ENCODE results near the gene ZNF334.

ZNF334 gene

DNA sequence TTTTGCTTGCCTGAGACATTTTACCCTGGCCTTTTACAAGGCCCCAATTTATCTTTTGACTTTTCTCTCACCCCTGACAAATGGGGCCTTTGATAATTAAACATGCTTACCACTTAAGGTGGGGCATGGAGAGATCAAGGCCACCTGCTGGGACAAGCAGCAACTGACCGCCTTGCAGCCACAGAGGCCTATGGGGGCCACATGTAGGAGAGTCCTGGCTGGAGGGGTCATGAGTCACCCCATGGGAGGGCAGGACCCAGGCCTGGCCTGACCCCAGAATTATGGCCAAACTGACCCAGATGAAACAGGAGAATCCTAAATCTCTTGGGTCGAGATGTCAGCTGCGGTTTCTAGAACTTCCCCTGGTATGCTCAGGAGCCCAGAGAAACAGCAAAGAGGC, 45.6 kb upstream of the ZNF334 start:
- H3K4me1 ChIP-seq (ENCODE audit: insufficient read depth, poor library complexity, severe bottlenecking) = no peaks in the 10 kb centered on the region
- no peaks in the 10 kb centered on the region for H3K27me3 ChIP-seq (ENCODE audit: insufficient read depth, poor library complexity, severe bottlenecking)
- DNase-seq (ENCODE audit: low spot score) (no peak), ATAC-seq (ENCODE audit: low read depth) (no peak)
- no peak overlapping the region for H3K4me3 ChIP-seq (ENCODE audit: severe bottlenecking)
- TF ChIP-seq CTCF (IDR thresholded peaks at IDR 0.05; ENCODE audit: poor library complexity, severe bottlenecking) = no peak
- H3K27ac ChIP-seq (ENCODE audit: poor library complexity, severe bottlenecking) = no peak overlapping the region
- no peaks in the 10 kb centered on the region for H3K36me3 ChIP-seq (ENCODE audit: low read depth)
- H3K9me3 ChIP-seq (ENCODE audit: severe bottlenecking) = no peaks in the 10 kb centered on the region

- Histone ChIP-seq H3K27me3 (ENCODE audit: insufficient read depth, poor library complexity, severe bottlenecking) (no peaks in the 10 kb centered on the region), H3K9me3 (ENCODE audit: severe bottlenecking) (no peaks in the 10 kb centered on the region), H3K4me1 (ENCODE audit: insufficient read depth, poor library complexity, severe bottlenecking) (no peaks in the 10 kb centered on the region), H3K36me3 (ENCODE audit: low read depth) (no peaks in the 10 kb centered on the region), H3K4me3 (ENCODE audit: severe bottlenecking) (no peak overlapping the region), H3K27ac (ENCODE audit: poor library complexity, severe bottlenecking) (no peak overlapping the region)
- TF ChIP-seq CTCF (IDR thresholded peaks at IDR 0.05; ENCODE audit: poor library complexity, severe bottlenecking) = no peak
- ATAC-seq (ENCODE audit: low read depth) (peak; percentile 93), DNase-seq (ENCODE audit: low spot score) (no peak)
Measured at GRCh38 chr20:46558511-46558959, 45.2 kb upstream of the ZNF334 start.

GRCh38 chr20:46557231-46557956, 44.0 kb upstream of the ZNF334 start:
- H3K9me3 ChIP-seq (ENCODE audit: severe bottlenecking) = no peaks in the 10 kb centered on the region
- no peaks in the 10 kb centered on the region for H3K27me3 ChIP-seq (ENCODE audit: insufficient read depth, poor library complexity, severe bottlenecking)
- no peak overlapping the region for H3K4me3 ChIP-seq (ENCODE audit: severe bottlenecking)
- no peaks in the 10 kb centered on the region for H3K36me3 ChIP-seq (ENCODE audit: low read depth)
- DNase-seq (ENCODE audit: low spot score) (no peak), ATAC-seq (ENCODE audit: low read depth) (peak; percentile 50)
- no peaks in the 10 kb centered on the region for H3K4me1 ChIP-seq (ENCODE audit: insufficient read depth, poor library complexity, severe bottlenecking)
- no peak for TF ChIP-seq CTCF (IDR thresholded peaks at IDR 0.05; ENCODE audit: poor library complexity, severe bottlenecking)
- H3K27ac ChIP-seq (ENCODE audit: poor library complexity, severe bottlenecking) = no peak overlapping the region

DNA sequence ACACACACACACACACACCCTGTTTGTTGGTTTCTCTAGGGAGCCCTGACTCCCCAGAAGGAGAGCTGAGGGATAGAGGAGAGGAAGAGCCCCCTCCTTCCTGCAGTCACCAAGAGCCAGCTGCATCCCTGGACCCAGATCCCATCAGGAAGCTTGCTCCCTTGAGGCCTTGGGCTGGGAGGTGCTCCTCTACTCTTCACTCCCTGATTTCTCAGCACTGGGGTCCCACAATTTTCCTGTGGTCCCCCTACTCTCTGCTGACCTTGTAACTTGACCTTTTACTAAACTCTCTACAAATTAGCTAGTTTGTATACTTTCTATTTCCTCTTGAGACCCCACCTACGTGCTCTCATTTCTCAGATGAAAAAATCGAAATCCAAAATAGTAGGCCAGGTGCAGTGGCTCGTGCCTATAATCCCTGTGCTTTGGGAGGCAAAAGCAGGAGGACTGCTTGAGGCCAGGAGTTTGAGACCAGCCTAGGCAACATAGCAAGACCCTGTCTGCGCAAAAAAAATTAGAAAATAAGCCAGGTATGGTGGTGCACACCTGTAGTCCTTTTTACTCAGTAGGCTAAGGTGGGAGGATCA, 42.1 kb upstream of the ZNF334 start:
- Histone ChIP-seq H3K4me1 (ENCODE audit: insufficient read depth, poor library complexity, severe bottlenecking) (no peaks in the 10 kb centered on the region), H3K4me3 (ENCODE audit: severe bottlenecking) (no peak overlapping the region), H3K9me3 (ENCODE audit: severe bottlenecking) (no peaks in the 10 kb centered on the region), H3K27me3 (ENCODE audit: insufficient read depth, poor library complexity, severe bottlenecking) (peaks cover 3% of the 10 kb centered on the region), H3K27ac (ENCODE audit: poor library complexity, severe bottlenecking) (no peak overlapping the region), H3K36me3 (ENCODE audit: low read depth) (no peaks in the 10 kb centered on the region)
- no peak for ATAC-seq (ENCODE audit: low read depth)
- no peak for DNase-seq (ENCODE audit: low spot score)
- no peak for TF ChIP-seq CTCF (IDR thresholded peaks at IDR 0.05; ENCODE audit: poor library complexity, severe bottlenecking)

DNA sequence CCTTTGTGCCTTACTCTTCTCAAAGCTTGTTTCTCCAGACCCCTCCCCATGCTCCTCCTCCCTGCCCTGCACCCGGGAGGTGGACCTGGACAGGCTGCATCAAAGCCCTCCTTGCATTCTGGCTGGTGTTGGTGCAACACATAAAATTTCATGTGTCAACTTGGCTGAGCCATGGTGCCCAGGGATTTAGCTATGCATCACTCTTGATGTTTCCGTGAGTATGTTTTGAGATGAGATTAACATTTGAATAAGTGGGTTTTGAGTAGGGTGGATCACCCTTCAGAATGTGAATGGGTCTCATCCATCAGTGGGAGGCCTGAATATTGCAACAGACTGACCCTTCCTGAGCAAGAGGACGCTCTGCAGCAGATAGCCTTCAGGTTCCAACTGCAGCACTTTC, 41.5 kb upstream of the ZNF334 start:
- no peak for TF ChIP-seq CTCF (IDR thresholded peaks at IDR 0.05; ENCODE audit: poor library complexity, severe bottlenecking)
- ATAC-seq (ENCODE audit: low read depth) (no peak), DNase-seq (ENCODE audit: low spot score) (no peak)
- H3K4me1 ChIP-seq (ENCODE audit: insufficient read depth, poor library complexity, severe bottlenecking) = no peaks in the 10 kb centered on the region
- H3K27ac ChIP-seq (ENCODE audit: poor library complexity, severe bottlenecking) = no peak overlapping the region
- H3K4me3 ChIP-seq (ENCODE audit: severe bottlenecking) = no peak overlapping the region
- H3K36me3 ChIP-seq (ENCODE audit: low read depth) = no peaks in the 10 kb centered on the region
- H3K27me3 ChIP-seq (ENCODE audit: insufficient read depth, poor library complexity, severe bottlenecking) = peaks cover 7% of the 10 kb centered on the region
- H3K9me3 ChIP-seq (ENCODE audit: severe bottlenecking) = no peaks in the 10 kb centered on the region

Measured in RWPE2 (cell line).